DND-41 (cell line): ENCODE results near the gene LRTM2.

Experiments used
- ATAC-seq: fragments of 200-7000 bp; cut with Tn5 transposase; 3 replicates; pipeline ENCODE4 v1.9.1; 2021; ENCODE audit warnings: low read depth; ENCODE audit not compliant: insufficient read depth
- DNase-seq: peaks from one replicate; pipeline ENCODE4 v3.0.0-alpha.2; 2020
- H2AFZ ChIP-seq: 2 replicates; pipeline ENCODE4 v1.6.0; 2012; ENCODE audit warnings: low read depth, low read length
- H3K27ac ChIP-seq: 2 replicates; pipeline ENCODE4 v1.5.1; 2012; ENCODE audit warnings: low read length, inconsistent platforms
- H3K27me3 ChIP-seq: fragments of 200-600 bp; sonication (generic); 2 replicates; pipeline ENCODE4 v1.6.0; 2012; ENCODE audit warnings: low read length, mild to moderate bottlenecking, inconsistent platforms; ENCODE audit not compliant: insufficient read depth, poor library complexity
- H3K36me3 ChIP-seq: 2 replicates; pipeline ENCODE4 v1.5.1; 2012; ENCODE audit warnings: low read length, inconsistent platforms; ENCODE audit not compliant: insufficient read depth
- H3K4me1 ChIP-seq: 2 replicates; pipeline ENCODE4 v1.5.1; 2012; ENCODE audit warnings: mild to moderate bottlenecking, low read length; ENCODE audit not compliant: insufficient read depth
- H3K4me2 ChIP-seq: 2 replicates; pipeline ENCODE4 v1.6.0; 2012; ENCODE audit warnings: mild to moderate bottlenecking, moderate library complexity, low read length, inconsistent platforms; ENCODE audit not compliant: insufficient read depth
- H3K4me3 ChIP-seq, 2 experiments: fragments of 200-600 bp in 1 of 2; shearing (Covaris generic) in 1 of 2; 2 replicates each; pipeline ENCODE4 v1.5.1; 2012 to 2016; ENCODE audit warnings: inconsistent platforms in 2 of 2, low read length in 2 of 2, mild to moderate bottlenecking in 2 of 2, low read depth in 1 of 2, moderate library complexity in 1 of 2
- H3K79me2 ChIP-seq: 2 replicates; pipeline ENCODE4 v1.6.0; 2012; ENCODE audit warnings: low read length, inconsistent platforms; ENCODE audit not compliant: insufficient read depth
- H3K9ac ChIP-seq: 2 replicates; pipeline ENCODE4 v1.6.0; 2012; ENCODE audit warnings: low read depth, mild to moderate bottlenecking, inconsistent platforms, low read length, moderate library complexity
- H3K9me3 ChIP-seq: 2 replicates; pipeline ENCODE4 v1.5.1; 2012; ENCODE audit warnings: low read length, moderate library complexity, mild to moderate bottlenecking, inconsistent platforms; ENCODE audit not compliant: insufficient read depth, severe bottlenecking
- H4K20me1 ChIP-seq: 2 replicates; pipeline ENCODE4 v1.6.0; 2012; ENCODE audit warnings: low read length; ENCODE audit not compliant: insufficient read depth
- CTCF ChIP-seq: IDR thresholded peaks from 2 replicates; pipeline ENCODE4 v1.5.1; 2012; ENCODE audit warnings: borderline replicate concordance, low read length, moderate library complexity, mild to moderate bottlenecking; ENCODE audit not compliant: poor library complexity, severe bottlenecking; ENCODE audit errors: extremely low read depth
- EZH2 ChIP-seq: IDR thresholded peaks from 3 replicates; pipeline ENCODE4 v1.6.1; 2012; ENCODE audit warnings: borderline replicate concordance, low read depth, mild to moderate bottlenecking, moderate library complexity, low read length, inconsistent platforms; ENCODE audit not compliant: severe bottlenecking

Gene LRTM2

GRCh38 chr12:1881301-1881700 lies 60.9 kb downstream of the LRTM2 start:
- Histone ChIP-seq H4K20me1 (no peaks in the 10 kb centered on the region), H3K9ac (no peak overlapping the region), H3K27me3 (no peaks in the 10 kb centered on the region), H3K4me1 (no peaks in the 10 kb centered on the region), H3K27ac (no peak overlapping the region), H2AFZ (no peak overlapping the region), H3K4me2 (no peak overlapping the region), H3K36me3 (no peaks in the 10 kb centered on the region), H3K4me3 (no peak overlapping the region), H3K9me3 (no peaks in the 10 kb centered on the region), H3K79me2 (no peaks in the 10 kb centered on the region)
- DNase-seq, result no peak
- ATAC-seq, result no peak
- no peak for TF ChIP-seq CTCF

GRCh38 chr12:1881936-1882335 lies 61.6 kb downstream of the LRTM2 start:
- Histone ChIP-seq H3K9ac (no peak overlapping the region), H2AFZ (no peak overlapping the region), H3K9me3 (no peaks in the 10 kb centered on the region), H3K4me3 (no peak overlapping the region), H3K27me3 (no peaks in the 10 kb centered on the region), H3K27ac (no peak overlapping the region), H3K4me2 (no peak overlapping the region), H3K79me2 (no peaks in the 10 kb centered on the region), H4K20me1 (no peaks in the 10 kb centered on the region), H3K4me1 (no peaks in the 10 kb centered on the region), H3K36me3 (no peaks in the 10 kb centered on the region)
- ATAC-seq, result no peak
- DNase-seq, result no peak
- no peak for TF ChIP-seq CTCF
- TF ChIP-seq EZH2, result no peak

- Histone ChIP-seq H3K9me3 (no peaks in the 10 kb centered on the region), H3K36me3 (no peaks in the 10 kb centered on the region), H3K9ac (no peak overlapping the region), H3K4me1 (no peaks in the 10 kb centered on the region), H3K4me3 (no peak overlapping the region), H3K27ac (no peak overlapping the region), H4K20me1 (no peaks in the 10 kb centered on the region), H3K79me2 (no peaks in the 10 kb centered on the region), H3K27me3 (no peaks in the 10 kb centered on the region), H3K4me2 (no peak overlapping the region), H2AFZ (no peak overlapping the region)
- no peak for TF ChIP-seq CTCF
- TF ChIP-seq EZH2, result no peak
- no peak for ATAC-seq
- no peak for DNase-seq
These were observed 62.0 kb downstream of the LRTM2 start for GRCh38 chr12:1882405-1882804.

GRCh38 chr12:1882850-1883470 lies 62.6 kb downstream of the LRTM2 start:
- no peak for DNase-seq
- H3K27me3 ChIP-seq, result no peaks in the 10 kb centered on the region
- no peak overlapping the region for H3K9ac ChIP-seq
- no peaks in the 10 kb centered on the region for H3K4me1 ChIP-seq
- no peak overlapping the region for H3K4me2 ChIP-seq
- no peaks in the 10 kb centered on the region for H3K36me3 ChIP-seq
- no peak for ATAC-seq
- H3K9me3 ChIP-seq, result no peaks in the 10 kb centered on the region
- H3K4me3 ChIP-seq, result no peak overlapping the region
- no peak overlapping the region for H2AFZ ChIP-seq
- H4K20me1 ChIP-seq, result no peaks in the 10 kb centered on the region
- TF ChIP-seq EZH2, result no peak
- no peak for TF ChIP-seq CTCF
- H3K27ac ChIP-seq, result no peak overlapping the region
- no peaks in the 10 kb centered on the region for H3K79me2 ChIP-seq
